Measurements from ENCODE around the gene CNN2.

GRCh38 chr19:1076951-1077350 is 50.5 kb downstream of the CNN2 start:
- TF ChIP-seq POLR2A (IDR thresholded peaks at IDR 0.05; ENCODE audit: low read length): no peak
- TF ChIP-seq GATA1 (IDR thresholded peaks at IDR 0.05; ENCODE audit: low read depth, low read length): no peak
